DLD1 (cell line): Measurements from ENCODE around the gene CDH13.

Experiments used
- in situ Hi-C: cut with HindIII; loops from 2 replicates; pipeline ENCODE4 v1.10.0; 2017; ENCODE audit warnings: low sequenced_read_pairs

CDH13 gene

GRCh38 chr16:83715217-83715920, 1088.6 kb downstream of the CDH13 start:
- in situ Hi-C loops, result no loop called here

GRCh38 chr16:83717308-83717707, 1090.5 kb downstream of the CDH13 start:
- in situ Hi-C loops, result no loop called here

- in situ Hi-C loops, result no loop called here
Measured at GRCh38 chr16:83717814-83718213, 1091.0 kb downstream of the CDH13 start.

DNA sequence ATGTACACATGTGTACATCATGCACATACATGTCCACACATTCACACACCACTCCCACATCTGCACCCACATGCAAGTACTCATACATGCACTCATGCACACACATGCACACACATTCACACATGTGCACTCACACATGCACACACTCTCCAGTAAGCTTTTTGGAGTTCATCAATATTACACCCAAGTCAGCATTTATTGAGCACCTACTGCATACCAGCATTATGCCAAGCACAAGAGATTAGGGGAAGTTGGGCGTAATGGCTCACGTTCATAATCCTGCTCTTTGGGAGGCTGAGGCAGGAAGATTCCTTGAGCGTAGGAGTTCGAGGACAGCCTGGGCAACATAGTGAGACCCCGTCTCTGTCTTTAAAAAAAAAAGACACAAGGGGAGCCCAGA, 1093.4 kb downstream of the CDH13 start:
- in situ Hi-C loops, result no loop called here

- in situ Hi-C loops, result no loop called here
Measured at GRCh38 chr16:83720981-83721380, 1094.2 kb downstream of the CDH13 start.

DNA sequence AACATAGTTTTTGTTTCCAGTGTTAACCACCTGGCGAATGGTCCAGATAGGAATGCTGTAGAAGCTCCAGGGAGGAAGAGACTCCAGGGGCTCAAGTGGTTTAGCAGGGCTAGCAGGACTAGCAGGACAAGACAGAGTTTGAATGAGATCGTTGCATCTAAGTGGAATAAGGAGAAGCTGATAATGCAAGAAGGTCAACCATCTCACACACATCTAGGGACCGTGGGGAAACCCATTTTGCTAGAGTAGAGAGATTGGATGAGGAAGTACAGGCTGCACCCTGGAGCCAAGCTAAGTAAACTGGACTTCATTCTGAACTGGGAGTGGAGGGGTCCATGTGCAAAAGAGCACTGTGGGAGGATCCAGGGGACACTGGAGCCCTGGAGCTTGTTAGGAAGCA, 1094.9 kb downstream of the CDH13 start:
- in situ Hi-C loops, result no loop called here

DNA sequence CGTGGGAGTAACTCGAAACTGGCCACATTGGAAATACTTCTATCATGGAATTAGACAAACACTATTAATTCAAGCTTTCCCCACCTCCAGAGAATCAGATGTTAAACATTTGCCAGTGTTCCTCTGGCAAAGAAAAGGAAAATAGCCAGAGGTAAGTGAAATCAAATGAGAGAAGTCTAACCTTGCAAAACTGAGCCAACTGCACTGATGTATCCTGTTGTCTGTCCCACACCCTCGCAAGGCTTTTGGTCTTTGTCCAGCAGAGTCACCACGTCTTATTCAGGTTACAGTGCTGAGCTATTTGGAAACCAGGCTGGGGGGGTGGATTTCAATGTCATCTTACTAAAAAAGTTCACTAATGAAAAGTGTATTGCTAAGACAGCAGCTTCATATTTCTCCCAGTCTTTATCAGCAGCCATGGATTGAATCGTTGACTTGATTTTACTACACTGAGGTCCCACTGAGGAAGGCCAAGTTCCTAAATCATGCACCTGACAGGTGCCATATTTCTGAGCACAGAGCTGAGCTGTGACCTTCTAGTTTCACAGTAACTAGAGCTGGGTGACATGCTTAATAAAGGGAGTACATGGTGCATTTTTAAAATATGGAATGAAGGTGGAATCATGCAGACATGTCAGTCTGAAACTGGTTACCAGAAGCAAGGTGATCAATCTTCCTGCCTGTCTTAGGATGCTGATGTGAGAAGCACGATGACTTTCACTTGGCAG, 1095.9 kb downstream of the CDH13 start:
- in situ Hi-C loops, result no loop called here

- in situ Hi-C loops, result no loop called here
Measured at GRCh38 chr16:83723244-83723643, 1096.5 kb downstream of the CDH13 start.

DNA sequence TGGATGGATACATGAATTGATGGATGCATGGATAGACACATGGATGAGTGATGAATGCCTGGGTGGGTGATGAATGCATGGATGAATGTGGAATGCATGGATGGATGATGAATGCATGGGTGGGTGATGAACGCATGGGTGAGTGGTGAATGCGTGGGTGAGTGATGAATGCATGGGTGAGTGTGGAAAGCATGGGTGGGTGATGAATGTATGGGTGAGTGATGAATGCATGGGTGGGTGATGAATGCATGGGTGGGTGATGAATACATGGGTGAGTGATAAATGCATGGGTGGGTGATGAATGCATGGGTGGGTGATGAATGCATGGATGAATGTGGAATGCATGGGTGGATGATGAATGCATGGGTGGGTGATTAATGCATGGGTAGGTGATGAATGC, 1097.1 kb downstream of the CDH13 start:
- in situ Hi-C loops, result no loop called here

GRCh38 chr16:83724585-83724984, 1097.8 kb downstream of the CDH13 start:
- in situ Hi-C loops, result no loop called here

DNA sequence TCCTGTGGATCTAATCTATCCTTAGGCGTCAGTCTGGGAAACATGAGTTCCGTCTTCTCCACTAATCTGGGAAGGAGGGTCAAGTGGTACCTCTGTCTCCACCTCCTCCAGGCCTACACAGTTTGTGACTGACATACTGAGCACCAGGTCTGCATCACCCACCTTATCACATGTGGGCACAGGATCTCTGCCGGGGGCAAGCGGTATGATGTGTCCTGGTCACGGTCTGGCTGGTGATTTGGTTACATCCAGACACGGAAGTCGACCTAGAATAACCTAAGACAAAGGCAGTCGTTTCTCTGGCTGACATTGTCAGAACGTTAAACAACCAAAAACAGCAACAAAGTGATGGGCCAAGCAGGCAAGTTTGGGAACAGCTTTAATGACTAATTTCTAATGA, 1098.5 kb downstream of the CDH13 start:
- in situ Hi-C loops, result no loop called here

DNA sequence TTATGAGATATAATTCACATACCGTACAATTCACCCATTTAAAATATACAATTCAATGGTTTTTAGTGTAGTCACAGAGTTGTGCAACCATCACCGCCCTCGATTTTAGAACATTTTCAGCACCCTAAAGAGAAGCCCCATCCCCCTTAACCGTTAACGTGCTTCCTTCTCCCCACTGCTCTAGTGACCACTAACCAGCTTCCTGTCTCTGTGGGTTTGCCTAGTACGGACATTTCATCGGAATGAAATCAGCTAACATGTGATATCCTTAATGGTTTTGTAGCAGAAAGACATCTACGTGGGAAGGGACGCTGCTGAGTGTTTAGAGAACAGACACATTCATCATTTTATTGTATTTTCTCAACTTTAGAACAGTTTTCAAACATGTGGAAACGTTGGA, 1100.2 kb downstream of the CDH13 start:
- in situ Hi-C loops, result no loop called here

- in situ Hi-C loops, result no loop called here
Measured at GRCh38 chr16:83727751-83728352, 1101.1 kb downstream of the CDH13 start.

- in situ Hi-C loops, result no loop called here
Measured at GRCh38 chr16:83728492-83728891, 1101.7 kb downstream of the CDH13 start.

DNA sequence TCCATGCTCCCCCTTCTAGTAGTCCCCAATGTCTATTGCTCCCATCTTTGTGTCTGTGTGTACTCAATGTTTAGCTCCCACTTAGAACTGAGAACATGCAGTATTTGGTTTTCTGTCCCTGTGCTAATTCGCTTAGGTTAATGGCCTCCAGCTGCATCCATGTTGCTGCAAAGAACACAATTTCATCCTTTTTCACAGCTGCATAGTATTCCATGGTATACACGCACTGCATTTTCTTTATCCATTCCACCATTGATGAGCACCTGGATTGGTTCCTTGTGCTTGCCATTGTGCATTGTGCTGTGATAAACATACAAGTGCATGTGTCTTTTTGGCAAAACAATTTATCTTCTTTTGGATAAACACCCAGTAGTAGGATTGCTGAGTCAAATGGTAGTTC, 1104.0 kb downstream of the CDH13 start:
- in situ Hi-C loops, result no loop called here

DNA sequence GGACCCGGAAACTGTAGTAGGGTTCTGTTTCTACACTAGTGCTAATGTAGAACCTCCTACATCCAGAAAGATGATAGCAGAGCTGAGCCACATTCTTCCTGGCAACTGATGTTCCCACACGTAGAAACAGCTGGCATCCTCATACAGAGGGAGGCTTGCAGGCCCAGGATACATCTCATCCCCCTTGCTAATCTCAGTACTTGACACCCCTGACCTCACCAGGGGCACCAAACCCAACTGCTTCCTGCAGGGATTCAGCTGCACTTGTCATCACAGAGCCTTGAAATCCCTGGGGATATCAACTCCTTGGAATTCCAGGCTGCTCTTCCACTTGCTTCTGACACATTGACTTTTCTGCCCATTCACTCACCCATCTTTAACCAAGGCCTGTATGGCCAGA, 1105.8 kb downstream of the CDH13 start:
- in situ Hi-C loops, result no loop called here

DNA sequence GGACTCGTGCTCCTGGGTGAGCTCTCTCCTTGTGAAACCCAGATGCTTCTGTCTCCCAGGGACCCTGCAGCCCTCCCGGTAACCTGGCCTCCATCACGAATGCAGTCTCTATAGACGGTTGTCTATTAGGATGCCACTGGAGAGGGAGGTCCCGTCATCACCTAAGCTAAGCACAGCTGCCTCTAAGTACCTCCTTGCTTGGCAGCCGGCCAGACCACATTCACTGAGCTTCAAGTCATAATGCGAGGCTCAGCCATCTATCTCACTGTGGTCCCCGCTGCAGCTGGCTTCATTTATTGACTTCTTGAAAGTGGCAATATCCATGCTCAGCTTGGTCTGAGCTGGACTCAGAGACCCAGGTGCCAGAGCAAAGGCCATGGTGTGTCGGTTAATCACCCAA, 1106.5 kb downstream of the CDH13 start:
- in situ Hi-C loops, result no loop called here

GRCh38 chr16:83734136-83734535, 1107.4 kb downstream of the CDH13 start:
- in situ Hi-C loops, result no loop called here

GRCh38 chr16:83737729-83738354, 1111.1 kb downstream of the CDH13 start:
- in situ Hi-C loops, result no loop called here

DNA sequence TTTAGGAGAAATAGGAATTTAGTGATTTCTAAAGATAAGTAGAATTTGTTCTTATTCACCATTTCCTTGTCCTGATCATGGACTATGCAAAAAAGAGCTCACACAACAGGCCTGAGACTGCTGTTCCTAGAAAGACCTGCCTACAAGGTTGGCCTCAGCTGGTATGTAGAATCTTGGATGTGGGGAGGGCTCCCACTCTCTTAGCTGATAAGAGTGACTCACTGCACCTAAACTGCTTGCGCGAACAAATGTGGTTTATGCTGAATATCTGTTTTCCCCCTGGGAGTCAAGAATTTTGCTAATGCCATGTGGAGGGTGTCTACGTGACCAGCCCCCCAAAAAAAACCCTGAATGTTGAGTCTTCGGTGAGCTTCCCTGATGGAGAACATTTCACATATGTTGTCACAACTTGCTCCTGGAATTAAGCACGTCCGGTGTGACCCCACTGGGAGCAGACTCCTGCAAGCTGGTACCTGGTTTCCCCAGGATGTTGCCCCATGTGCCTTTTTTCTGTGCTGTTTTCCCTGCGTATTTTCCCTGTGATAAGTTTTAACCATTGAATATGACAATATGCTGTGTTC, 1112.2 kb downstream of the CDH13 start:
- in situ Hi-C loops, result no loop called here

DNA sequence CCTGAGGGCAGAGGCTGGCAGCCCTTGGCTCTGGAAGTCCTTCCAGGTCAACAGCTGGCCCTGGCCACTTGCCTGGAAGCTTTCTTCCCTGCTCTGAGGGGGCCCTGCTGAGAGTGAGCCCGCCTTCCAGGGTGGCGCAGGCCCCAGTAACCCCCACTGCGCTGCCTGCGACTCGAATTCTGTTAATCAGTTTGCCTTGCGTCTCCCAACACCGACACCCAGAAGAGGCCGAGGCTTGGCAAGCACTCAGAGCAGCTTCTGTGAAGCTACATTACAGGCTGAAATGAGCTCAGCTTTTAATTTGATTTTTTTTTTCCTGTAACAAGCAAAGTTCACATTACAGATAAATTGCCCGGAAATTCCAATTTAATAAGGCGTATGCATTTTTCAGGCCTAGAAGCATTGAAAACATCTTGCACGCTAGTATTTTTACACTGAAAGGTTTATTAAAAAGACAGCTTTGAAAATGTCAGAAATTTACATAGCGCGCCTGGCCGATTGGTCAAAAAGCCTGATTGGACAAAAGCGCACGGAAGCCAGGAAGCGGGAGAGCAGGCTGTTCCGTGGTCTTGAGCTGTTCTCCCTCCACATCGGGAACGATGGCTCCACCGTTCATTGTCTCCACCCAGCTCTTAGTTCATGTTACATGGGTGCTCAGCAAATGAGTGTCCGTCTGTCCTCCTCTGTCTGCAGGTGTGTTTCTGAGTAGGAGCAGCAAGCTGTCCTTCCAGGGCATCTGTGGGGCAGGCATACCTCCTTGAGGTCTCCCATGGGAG, 1115.5 kb downstream of the CDH13 start:
- in situ Hi-C loops, result no loop called here
